Measurements from ENCODE around the gene CBX4. TPM values are rescaled to one million over a fixed set of nuclear protein-coding genes. Genes with fewer than 3 reads are reported as not detected.

CBX4 gene
- total RNA-seq, 1 experiment from 2014 or later: 6.2 TPM

DNA sequence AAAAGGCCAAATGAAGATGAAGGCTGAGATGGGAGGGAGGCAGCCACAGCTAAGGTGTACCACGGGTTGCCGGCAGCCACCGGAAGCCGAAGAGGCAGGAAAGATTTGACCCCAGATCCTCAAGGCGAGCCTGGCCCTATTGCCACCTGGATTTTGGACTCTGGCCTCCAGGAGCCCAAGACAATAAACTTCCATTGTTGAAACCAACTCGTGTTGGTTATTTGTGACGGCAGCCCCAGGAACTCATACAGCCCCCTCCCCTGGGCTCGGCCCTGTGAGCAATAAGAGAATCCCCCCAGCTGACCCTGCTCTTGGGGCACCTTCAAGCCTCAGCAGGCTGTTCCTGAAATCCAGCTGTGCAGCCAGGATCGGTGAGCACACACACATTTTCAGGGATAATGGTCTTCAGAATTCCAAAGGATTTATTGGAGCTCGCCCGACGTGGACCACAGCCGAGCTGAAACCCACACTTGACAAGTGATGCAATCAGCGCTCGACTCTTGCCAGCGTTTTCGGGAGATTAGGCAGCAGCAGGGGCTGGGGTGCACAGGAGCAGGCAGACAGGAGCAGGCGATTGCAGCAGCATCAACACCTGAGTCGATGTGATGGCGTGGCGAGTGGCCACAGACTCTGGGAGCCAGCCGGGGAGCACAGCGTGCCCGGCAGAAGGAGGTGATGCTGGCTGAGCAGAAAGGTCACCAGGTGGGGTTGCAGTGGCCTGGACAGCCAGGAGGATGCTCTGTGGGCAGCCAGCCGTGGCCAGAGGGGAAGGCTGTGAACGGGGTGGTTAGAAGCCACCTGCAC lies 22.4 kb upstream of the CBX4 start:
- Mint-ChIP-seq H3K27me3 (ENCODE audit: low read depth) (peaks cover 44% of the 10 kb centered on the region), H3K27ac (peak overlapping the region in 2 of 3 experiments; percentile 71 to 79; a peak in 2 of 7 replicates)

More for the DNA sequence above, 22.4 kb upstream of the CBX4 start:
- H3K27ac ChIP-seq (ENCODE audit: insufficient read length, low read depth, low read length): no peak overlapping the region
- H2BK20ac ChIP-seq (ENCODE audit: low read depth, low read length, poor library complexity, severe bottlenecking): no peak overlapping the region
- H3K4ac ChIP-seq (ENCODE audit: low read depth, low read length): no peak overlapping the region
- no peaks in the 10 kb centered on the region for H3K4me1 ChIP-seq (ENCODE audit: insufficient read depth, low read length)
- TF ChIP-seq, protein P1, sequence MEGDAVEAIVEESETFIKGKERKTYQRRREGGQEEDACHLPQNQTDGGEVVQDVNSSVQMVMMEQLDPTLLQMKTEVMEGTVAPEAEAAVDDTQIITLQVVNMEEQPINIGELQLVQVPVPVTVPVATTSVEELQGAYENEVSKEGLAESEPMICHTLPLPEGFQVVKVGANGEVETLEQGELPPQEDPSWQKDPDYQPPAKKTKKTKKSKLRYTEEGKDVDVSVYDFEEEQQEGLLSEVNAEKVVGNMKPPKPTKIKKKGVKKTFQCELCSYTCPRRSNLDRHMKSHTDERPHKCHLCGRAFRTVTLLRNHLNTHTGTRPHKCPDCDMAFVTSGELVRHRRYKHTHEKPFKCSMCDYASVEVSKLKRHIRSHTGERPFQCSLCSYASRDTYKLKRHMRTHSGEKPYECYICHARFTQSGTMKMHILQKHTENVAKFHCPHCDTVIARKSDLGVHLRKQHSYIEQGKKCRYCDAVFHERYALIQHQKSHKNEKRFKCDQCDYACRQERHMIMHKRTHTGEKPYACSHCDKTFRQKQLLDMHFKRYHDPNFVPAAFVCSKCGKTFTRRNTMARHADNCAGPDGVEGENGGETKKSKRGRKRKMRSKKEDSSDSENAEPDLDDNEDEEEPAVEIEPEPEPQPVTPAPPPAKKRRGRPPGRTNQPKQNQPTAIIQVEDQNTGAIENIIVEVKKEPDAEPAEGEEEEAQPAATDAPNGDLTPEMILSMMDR (conservative IDR thresholded peaks at IDR 0.05): no peak
- Mint-ChIP-seq H3K4me3 (peak overlapping the region in 1 of 2 experiments; percentile 22; a peak in 1 of 5 replicates), H3K9me3 (no peaks in the 10 kb centered on the region), H3K36me3 (ENCODE audit: insufficient read depth in 1 of 3, low read depth in 3 of 3) (no peaks in the 10 kb centered on the region), H3K4me1 (peaks cover 28 to 40% of the 10 kb centered on the region in 2 experiments)
- no peak overlapping the region for H3T11ph ChIP-seq (ENCODE audit: low read length)
- H2BK5ac ChIP-seq (ENCODE audit: insufficient read length, low read length): no peak overlapping the region
- H3K79me1 ChIP-seq (ENCODE audit: insufficient read depth, low read depth, low read length, poor library complexity, severe bottlenecking): no peaks in the 10 kb centered on the region
- H3K56ac ChIP-seq (ENCODE audit: insufficient read length, low read depth, low read length): no peak overlapping the region
- no peak overlapping the region for H2BK15ac ChIP-seq (ENCODE audit: low read depth, low read length)
- no peaks in the 10 kb centered on the region; the same call in 1 of the 2 replicates for H3K27me3 ChIP-seq (ENCODE audit: insufficient read depth, low read length)
- no peak overlapping the region for H2AFZ ChIP-seq (ENCODE audit: low read length)
- H3K23ac ChIP-seq (ENCODE audit: insufficient read length, low read depth, low read length): no peak overlapping the region
- H4K20me1 ChIP-seq (ENCODE audit: control insufficient read depth, insufficient read depth, insufficient read length): no peaks in the 10 kb centered on the region
- H4K91ac ChIP-seq (ENCODE audit: insufficient read length, low read depth, low read length): no peak overlapping the region
- no peak overlapping the region for H3K4me2 ChIP-seq (ENCODE audit: insufficient read depth, insufficient read length, low read length)
- WGBS (ENCODE audit: extremely low coverage, insufficient read length, low lambda C conversion rate): no CpG with 5 or more reads among the region's 26 CpGs
- H3K9me3 ChIP-seq (ENCODE audit: control insufficient read depth, low read depth, low read length): no peaks in the 10 kb centered on the region
- no peak overlapping the region for H3K18ac ChIP-seq (ENCODE audit: insufficient read length, low read depth, low read length)
- H3K79me2 ChIP-seq (ENCODE audit: insufficient read depth, low read length): no peaks in the 10 kb centered on the region
- H2AK5ac ChIP-seq (ENCODE audit: insufficient read length, low read length): no peak overlapping the region
- H2BK120ac ChIP-seq (ENCODE audit: low read depth, low read length, poor library complexity, severe bottlenecking): no peak overlapping the region
- DNase-seq: no peak
- no peaks in the 10 kb centered on the region for H3K23me2 ChIP-seq (ENCODE audit: insufficient read length, low read depth, low read length, poor library complexity, severe bottlenecking)
- H4K8ac ChIP-seq (replicated peaks; ENCODE audit: insufficient read length, low read depth, low read length): no peak overlapping the region
- no peak overlapping the region for H4K5ac ChIP-seq (ENCODE audit: insufficient read length, low read depth, low read length)
- no peak overlapping the region for H3K9ac ChIP-seq (ENCODE audit: extremely low read depth, insufficient read length, low read length)
- H2BK12ac ChIP-seq (ENCODE audit: insufficient read length, low read depth, low read length): no peak overlapping the region
- H3K14ac ChIP-seq (ENCODE audit: insufficient read depth, low read length): no peak overlapping the region

Data from H9 (cell line).